ENCODE measurements around the gene PIK3R6. TPM values are rescaled to one million over a fixed set of nuclear protein-coding genes. Genes with fewer than 3 reads are reported as not detected.

Gene PIK3R6
- total RNA-seq, 1 experiment from 2014 or later, result not detected

DNA sequence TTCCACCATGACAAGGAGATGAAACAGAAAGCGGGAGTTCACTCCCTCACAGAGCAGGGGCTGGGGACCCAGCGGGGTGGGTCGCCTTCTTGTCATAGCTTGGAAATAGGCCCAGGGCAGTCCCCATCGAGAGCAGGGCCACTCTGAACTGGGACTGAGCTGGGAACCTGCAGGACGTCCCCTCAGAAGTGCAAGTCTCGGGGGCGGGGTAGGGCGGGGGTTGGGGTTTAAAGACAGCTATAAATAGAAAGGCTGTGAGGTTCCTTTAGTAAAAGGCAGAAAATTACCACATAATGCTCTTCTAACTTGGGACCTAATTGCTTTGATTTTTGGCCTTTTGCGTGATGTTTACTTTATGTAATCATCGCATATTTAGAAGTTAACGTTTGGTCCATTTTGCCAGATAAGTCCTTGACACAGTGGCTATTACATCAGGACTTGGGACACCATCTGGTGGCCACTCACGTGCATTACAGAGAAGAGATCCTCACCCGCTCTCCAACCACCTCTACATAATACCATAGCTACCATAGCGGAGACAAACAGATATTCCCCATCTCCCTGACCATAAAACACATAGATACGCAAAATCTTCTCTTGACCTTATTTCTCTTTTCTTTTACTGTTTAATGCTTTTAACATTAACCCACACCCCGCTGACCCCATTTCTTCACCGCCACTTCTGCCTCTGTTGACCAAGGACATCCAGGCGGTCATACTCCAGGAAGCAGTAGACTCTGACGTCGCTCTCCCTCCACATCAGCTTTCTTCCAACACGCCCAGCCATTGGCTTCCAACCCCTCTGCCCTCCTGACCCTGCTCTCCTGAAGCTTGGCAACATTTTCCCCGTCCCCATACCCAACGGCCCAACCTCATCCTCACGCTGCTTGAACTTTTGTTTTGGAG, 27.5 kb upstream of the PIK3R6 start:
- H3K23me2 ChIP-seq (ENCODE audit: insufficient read length, low read depth, low read length, poor library complexity, severe bottlenecking), result peaks cover 4% of the 10 kb centered on the region
- no peak overlapping the region for H3K4ac ChIP-seq (ENCODE audit: low read depth, low read length)
- no peak overlapping the region for H2BK20ac ChIP-seq (ENCODE audit: low read depth, low read length, poor library complexity, severe bottlenecking)
- H3K27ac ChIP-seq (ENCODE audit: insufficient read length, low read depth, low read length), result no peak overlapping the region
- H4K5ac ChIP-seq (ENCODE audit: insufficient read length, low read depth, low read length), result no peak overlapping the region
- H3K27me3 ChIP-seq (ENCODE audit: insufficient read depth, low read length), result no peaks in the 10 kb centered on the region
- H3K79me1 ChIP-seq (ENCODE audit: insufficient read depth, low read depth, low read length, poor library complexity, severe bottlenecking), result no peaks in the 10 kb centered on the region
- peak; percentile 80 for DNase-seq
- TF ChIP-seq, protein P1, sequence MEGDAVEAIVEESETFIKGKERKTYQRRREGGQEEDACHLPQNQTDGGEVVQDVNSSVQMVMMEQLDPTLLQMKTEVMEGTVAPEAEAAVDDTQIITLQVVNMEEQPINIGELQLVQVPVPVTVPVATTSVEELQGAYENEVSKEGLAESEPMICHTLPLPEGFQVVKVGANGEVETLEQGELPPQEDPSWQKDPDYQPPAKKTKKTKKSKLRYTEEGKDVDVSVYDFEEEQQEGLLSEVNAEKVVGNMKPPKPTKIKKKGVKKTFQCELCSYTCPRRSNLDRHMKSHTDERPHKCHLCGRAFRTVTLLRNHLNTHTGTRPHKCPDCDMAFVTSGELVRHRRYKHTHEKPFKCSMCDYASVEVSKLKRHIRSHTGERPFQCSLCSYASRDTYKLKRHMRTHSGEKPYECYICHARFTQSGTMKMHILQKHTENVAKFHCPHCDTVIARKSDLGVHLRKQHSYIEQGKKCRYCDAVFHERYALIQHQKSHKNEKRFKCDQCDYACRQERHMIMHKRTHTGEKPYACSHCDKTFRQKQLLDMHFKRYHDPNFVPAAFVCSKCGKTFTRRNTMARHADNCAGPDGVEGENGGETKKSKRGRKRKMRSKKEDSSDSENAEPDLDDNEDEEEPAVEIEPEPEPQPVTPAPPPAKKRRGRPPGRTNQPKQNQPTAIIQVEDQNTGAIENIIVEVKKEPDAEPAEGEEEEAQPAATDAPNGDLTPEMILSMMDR (conservative IDR thresholded peaks at IDR 0.05), result peak; percentile 90
- Mint-ChIP-seq H3K4me3 (peak overlapping the region; percentile 37 to 70; a peak in 4 of 5 replicates), H3K9me3 (no peaks in the 10 kb centered on the region), H3K4me1 (peaks cover 26 to 34% of the 10 kb centered on the region in 2 experiments), H3K36me3 (ENCODE audit: insufficient read depth in 1 of 3, low read depth in 3 of 3) (no peaks in the 10 kb centered on the region), H3K27me3 (ENCODE audit: low read depth) (peaks cover 7% of the 10 kb centered on the region), H3K27ac (no peak overlapping the region)
- H3K9me3 ChIP-seq (ENCODE audit: control insufficient read depth, low read depth, low read length), result no peaks in the 10 kb centered on the region
- no peak overlapping the region for H3T11ph ChIP-seq (ENCODE audit: low read length)
- no peak overlapping the region for H2AFZ ChIP-seq (ENCODE audit: low read length)
- H3K23ac ChIP-seq (ENCODE audit: insufficient read length, low read depth, low read length), result no peak overlapping the region
- H3K9ac ChIP-seq (ENCODE audit: extremely low read depth, insufficient read length, low read length), result no peak overlapping the region
- no CpG with 5 or more reads among the region's 24 CpGs for WGBS (ENCODE audit: extremely low coverage, insufficient read length, low lambda C conversion rate)
- no peak overlapping the region for H2BK5ac ChIP-seq (ENCODE audit: insufficient read length, low read length)
- no peaks in the 10 kb centered on the region for H4K20me1 ChIP-seq (ENCODE audit: control insufficient read depth, insufficient read depth, insufficient read length)
- H4K8ac ChIP-seq (replicated peaks; ENCODE audit: insufficient read length, low read depth, low read length), result no peak overlapping the region
- H3K4me1 ChIP-seq (ENCODE audit: insufficient read depth, low read length), result no peaks in the 10 kb centered on the region
- no peak overlapping the region for H2AK5ac ChIP-seq (ENCODE audit: insufficient read length, low read length)
- no peak overlapping the region for H3K14ac ChIP-seq (ENCODE audit: insufficient read depth, low read length)
- H2BK15ac ChIP-seq (ENCODE audit: low read depth, low read length), result no peak overlapping the region
- H3K4me2 ChIP-seq (ENCODE audit: insufficient read depth, insufficient read length, low read length), result peak overlapping the region; percentile 67
- no peaks in the 10 kb centered on the region for H3K79me2 ChIP-seq (ENCODE audit: insufficient read depth, low read length)
- no peak overlapping the region for H2BK120ac ChIP-seq (ENCODE audit: low read depth, low read length, poor library complexity, severe bottlenecking)
- no peak overlapping the region for H4K91ac ChIP-seq (ENCODE audit: insufficient read length, low read depth, low read length)
- H3K18ac ChIP-seq (ENCODE audit: insufficient read length, low read depth, low read length), result no peak overlapping the region
- H3K56ac ChIP-seq (ENCODE audit: insufficient read length, low read depth, low read length), result no peak overlapping the region
- no peak overlapping the region for H2BK12ac ChIP-seq (ENCODE audit: insufficient read length, low read depth, low read length)
